ENCODE data around the gene DNASE1L3. TPM values are rescaled to one million over a fixed set of nuclear protein-coding genes. Genes with fewer than 3 reads are reported as not detected.

The DNASE1L3 gene
- total RNA-seq, 1 donor from 2014 or later = 0.96 TPM

- no peak for DNase-seq
- Mint-ChIP-seq H3K36me3 (ENCODE audit: unreplicated experiment) (no peaks in the 10 kb centered on the region), H3K27ac (ENCODE audit: unreplicated experiment) (no peak overlapping the region), H3K4me1 (ENCODE audit: low read depth, unreplicated experiment) (peaks cover 3% of the 10 kb centered on the region), H3K4me3 (ENCODE audit: unreplicated experiment) (peak overlapping the region; percentile 46), H3K9me3 (ENCODE audit: unreplicated experiment) (peaks cover 2% of the 10 kb centered on the region), H3K27me3 (ENCODE audit: unreplicated experiment) (peaks cover 8% of the 10 kb centered on the region)
- no peak for TF ChIP-seq CTCF (IDR thresholded peaks at IDR 0.05; ENCODE audit: partially characterized antibody, unreplicated experiment)
Observed at GRCh38 chr3:58176827-58177489, 33.8 kb downstream of the DNASE1L3 start.

- Mint-ChIP-seq H3K27me3 (ENCODE audit: unreplicated experiment) (peaks cover 5% of the 10 kb centered on the region), H3K27ac (ENCODE audit: unreplicated experiment) (no peak overlapping the region), H3K4me3 (ENCODE audit: unreplicated experiment) (no peak overlapping the region), H3K36me3 (ENCODE audit: unreplicated experiment) (no peaks in the 10 kb centered on the region), H3K9me3 (ENCODE audit: unreplicated experiment) (peaks cover 5% of the 10 kb centered on the region), H3K4me1 (ENCODE audit: low read depth, unreplicated experiment) (peaks cover 3% of the 10 kb centered on the region)
- DNase-seq = no peak
- no peak for TF ChIP-seq CTCF (IDR thresholded peaks at IDR 0.05; ENCODE audit: partially characterized antibody, unreplicated experiment)
Observed at GRCh38 chr3:58176185-58176530, 34.6 kb downstream of the DNASE1L3 start.

- Mint-ChIP-seq H3K4me1 (ENCODE audit: low read depth, unreplicated experiment) (peaks cover 3% of the 10 kb centered on the region), H3K36me3 (ENCODE audit: unreplicated experiment) (no peaks in the 10 kb centered on the region), H3K27ac (ENCODE audit: unreplicated experiment) (no peak overlapping the region), H3K27me3 (ENCODE audit: unreplicated experiment) (peaks cover 3% of the 10 kb centered on the region), H3K4me3 (ENCODE audit: unreplicated experiment) (no peak overlapping the region), H3K9me3 (ENCODE audit: unreplicated experiment) (peaks cover 5% of the 10 kb centered on the region)
- DNase-seq = no peak
- no peak for TF ChIP-seq CTCF (IDR thresholded peaks at IDR 0.05; ENCODE audit: partially characterized antibody, unreplicated experiment)
Observed at GRCh38 chr3:58175437-58176184, 35.2 kb downstream of the DNASE1L3 start.

- no peak for DNase-seq
- Mint-ChIP-seq H3K4me3 (ENCODE audit: unreplicated experiment) (no peak overlapping the region), H3K9me3 (ENCODE audit: unreplicated experiment) (peaks cover 5% of the 10 kb centered on the region), H3K36me3 (ENCODE audit: unreplicated experiment) (no peaks in the 10 kb centered on the region), H3K27ac (ENCODE audit: unreplicated experiment) (no peak overlapping the region), H3K4me1 (ENCODE audit: low read depth, unreplicated experiment) (peaks cover 3% of the 10 kb centered on the region), H3K27me3 (ENCODE audit: unreplicated experiment) (peaks cover 2% of the 10 kb centered on the region)
- no peak for TF ChIP-seq CTCF (IDR thresholded peaks at IDR 0.05; ENCODE audit: partially characterized antibody, unreplicated experiment)
Observed at GRCh38 chr3:58175187-58175436, 35.7 kb downstream of the DNASE1L3 start.

GRCh38 chr3:58173669-58174398 is 36.9 kb downstream of the DNASE1L3 start:
- H3K4me1 Mint-ChIP-seq (ENCODE audit: low read depth, unreplicated experiment) = peaks cover 3% of the 10 kb centered on the region
- H3K27me3 Mint-ChIP-seq (ENCODE audit: unreplicated experiment) = peaks cover 3% of the 10 kb centered on the region
- TF ChIP-seq CTCF (IDR thresholded peaks at IDR 0.05; ENCODE audit: partially characterized antibody, unreplicated experiment) = no peak
- no peak overlapping the region for H3K27ac Mint-ChIP-seq (ENCODE audit: unreplicated experiment)
- H3K9me3 Mint-ChIP-seq (ENCODE audit: unreplicated experiment) = peaks cover 5% of the 10 kb centered on the region
- no peaks in the 10 kb centered on the region for H3K36me3 Mint-ChIP-seq (ENCODE audit: unreplicated experiment)
- no peak overlapping the region for H3K4me3 Mint-ChIP-seq (ENCODE audit: unreplicated experiment)
- peak; percentile 60 for DNase-seq
